ENCODE data around the gene RBM8A.

- TF ChIP-seq CTCF (IDR thresholded peaks at IDR 0.05), result no peak
- no peak for TF ChIP-seq POLR2A (IDR thresholded peaks at IDR 0.05)
These were observed 41.5 kb downstream of the RBM8A start, which contains the start of gene ANKRD35 for GRCh38 chr1:145885738-145886287.

Measured in uterus (tissue), 2 donors.